GM12891 (cell line): ENCODE data around the gene C5orf52.

Source experiments
- PAX5 ChIP-seq: IDR thresholded peaks from 2 replicates; pipeline ENCODE4 v1.6.1; 2011; ENCODE audit warnings: low read length, moderate library complexity, mild to moderate bottlenecking; ENCODE audit not compliant: insufficient read depth, severe bottlenecking
- POLR2A ChIP-seq: IDR thresholded peaks from 2 replicates; pipeline ENCODE4 v1.6.1; 2011; ENCODE audit warnings: low read depth, low read length, control low read depth
- POLR2AphosphoS5 ChIP-seq: IDR thresholded peaks from 2 replicates; pipeline ENCODE4 v1.6.1; 2011; ENCODE audit warnings: low read depth, low read length, control low read depth
- POU2F2 ChIP-seq: IDR thresholded peaks from 2 replicates; pipeline ENCODE4 v1.6.1; 2011; ENCODE audit warnings: low read depth, mild to moderate bottlenecking, control low read depth, low read length, moderate library complexity
- SPI1 ChIP-seq: IDR thresholded peaks from 2 replicates; pipeline ENCODE4 v1.6.1; 2011; ENCODE audit warnings: low read depth, low read length, control low read depth
- TAF1 ChIP-seq: IDR thresholded peaks from 2 replicates; pipeline ENCODE4 v1.6.1; 2011; ENCODE audit warnings: low read depth, low read length, control low read depth

GRCh38 chr5:157714596-157714864 is 43.2 kb downstream of the C5orf52 start:
- TF ChIP-seq POLR2AphosphoS5 (no peak), POLR2A (no peak), TAF1 (no peak), SPI1 (no peak), PAX5 (no peak), POU2F2 (no peak)
